SK-N-SH treated with all-trans-retinoic acid at 6 μM for 48 hours (cell line): ENCODE measurements around the gene DPP10.

ENCODE experiments used
- ATAC-seq: fragments of 200-7000 bp; cut with Tn5 transposase; 3 replicates; pipeline ENCODE4 v1.9.1; 2020; ENCODE audit warnings: mild to moderate bottlenecking, moderate library complexity
- ARNTL ChIP-seq: fragments of 450-650 bp; formaldehyde crosslinking; IDR thresholded peaks from 2 replicates; pipeline ENCODE4 v1.5.0; 2020; ENCODE audit warnings: low read depth, mild to moderate bottlenecking, moderate library complexity, borderline replicate concordance
- BACH2 ChIP-seq: fragments of 250-450 bp; sonication (Bioruptor Pico); IDR thresholded peaks from 2 replicates; pipeline ENCODE4 v1.9.0; 2021; ENCODE audit warnings: mild to moderate bottlenecking, borderline replicate concordance
- CSDC2 ChIP-seq: fragments of 250-450 bp; sonication (Bioruptor Pico); IDR thresholded peaks from 2 replicates; pipeline ENCODE4 v1.5.0; 2020; ENCODE audit warnings: mild to moderate bottlenecking, moderate library complexity
- OSR1 ChIP-seq: fragments of 250-450 bp; sonication (Bioruptor Pico); IDR thresholded peaks from 2 replicates; pipeline ENCODE4 v1.8.0; 2022; ENCODE audit warnings: moderate library complexity, mild to moderate bottlenecking, inconsistent platforms
- PPARA ChIP-seq: fragments of 250-450 bp; sonication (Bioruptor Pico); IDR thresholded peaks from 2 replicates; pipeline ENCODE4 v1.5.0; 2020; ENCODE audit warnings: mild to moderate bottlenecking, borderline replicate concordance
- RARB ChIP-seq: fragments of 250-450 bp; sonication (Bioruptor Pico); IDR thresholded peaks from 2 replicates; pipeline ENCODE4 v1.8.0; 2021; ENCODE audit warnings: mild to moderate bottlenecking, moderate library complexity
- SNAI2 ChIP-seq: fragments of 250-450 bp; sonication (Bioruptor Pico); IDR thresholded peaks from 2 replicates; pipeline ENCODE4 v1.5.0; 2020; ENCODE audit warnings: mild to moderate bottlenecking, moderate library complexity
- TCF4 ChIP-seq: fragments of 250-450 bp; sonication (Bioruptor Pico); IDR thresholded peaks from 2 replicates; pipeline ENCODE4 v1.8.0; 2021; ENCODE audit warnings: mild to moderate bottlenecking, moderate library complexity, borderline replicate concordance
- ZC3H10 ChIP-seq: fragments of 250-450 bp; sonication (Bioruptor Pico); IDR thresholded peaks from 2 replicates; pipeline ENCODE4 v1.5.1; 2021; ENCODE audit warnings: mild to moderate bottlenecking, moderate library complexity
- ZFP3 ChIP-seq: fragments of 250-450 bp; sonication (Bioruptor Pico); IDR thresholded peaks from 2 replicates; pipeline ENCODE4 v1.5.0; 2020; ENCODE audit warnings: mild to moderate bottlenecking, moderate library complexity
- ZFP30 ChIP-seq: fragments of 450-650 bp; formaldehyde crosslinking; IDR thresholded peaks from 2 replicates; pipeline ENCODE4 v1.5.0; 2022; ENCODE audit warnings: mild to moderate bottlenecking, moderate library complexity
- ZNF565 ChIP-seq: fragments of 450-650 bp; formaldehyde crosslinking; conservative IDR thresholded peaks from 2 replicates; pipeline ENCODE4 v1.5.0; 2020; ENCODE audit warnings: low read depth, mild to moderate bottlenecking, moderate library complexity
- ZNF70 ChIP-seq: fragments of 450-650 bp; formaldehyde crosslinking; IDR thresholded peaks from 2 replicates; pipeline ENCODE4 v1.5.0; 2020; ENCODE audit warnings: mild to moderate bottlenecking, moderate library complexity
- TF ChIP-seq, protein P1 (sequence below): fragments of 250-450 bp; sonication (Bioruptor Pico); IDR thresholded peaks from 2 replicates; pipeline ENCODE4 v1.5.1; 2020; ENCODE audit warnings: low read depth, mild to moderate bottlenecking, moderate library complexity
- TF ChIP-seq, protein P2 (sequence below): fragments of 250-450 bp; sonication (Bioruptor Pico); IDR thresholded peaks from 2 replicates; pipeline ENCODE4 v1.8.0; 2021; ENCODE audit warnings: low read depth, mild to moderate bottlenecking, moderate library complexity, borderline replicate concordance
- TF ChIP-seq, protein P3 (sequence below): fragments of 250-450 bp; sonication (Bioruptor Pico); IDR thresholded peaks from 2 replicates; pipeline ENCODE4 v1.5.1; 2021; ENCODE audit warnings: mild to moderate bottlenecking, moderate library complexity
- TF ChIP-seq, protein P4 (sequence below): fragments of 250-450 bp; sonication (Bioruptor Pico); IDR thresholded peaks from 2 replicates; pipeline ENCODE4 v1.8.0; 2020; ENCODE audit warnings: mild to moderate bottlenecking, moderate library complexity, borderline replicate concordance
- TF ChIP-seq, protein P5 (sequence below): fragments of 250-450 bp; sonication (Bioruptor Pico); IDR thresholded peaks from 2 replicates; pipeline ENCODE4 v1.5.0; 2020; ENCODE audit warnings: mild to moderate bottlenecking, moderate library complexity

The DPP10 gene

DNA sequence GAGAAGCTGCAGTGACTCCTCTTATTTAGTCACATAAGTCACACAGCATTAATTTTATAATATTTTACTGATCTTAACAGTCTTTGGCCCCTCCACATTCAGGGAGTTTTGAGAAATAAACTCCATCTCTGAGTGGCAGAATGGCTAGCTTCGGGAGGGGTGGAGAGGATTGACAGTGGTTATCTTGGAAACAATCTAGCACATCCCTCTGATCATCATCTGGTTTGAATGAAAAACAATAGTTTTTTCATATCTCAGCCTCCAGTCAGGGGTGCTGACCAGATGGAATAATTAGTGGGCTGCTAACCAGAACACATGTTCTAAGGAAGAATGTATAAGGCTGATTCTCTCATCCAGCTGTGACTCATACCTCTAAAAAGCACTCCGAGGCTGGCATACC lies 477.5 kb downstream of the DPP10 start:
- no peak for ATAC-seq
- TF ChIP-seq PPARA (CRISPR knock-in tag) (no peak), ZFP3 (no peak), SNAI2 (no peak), TCF4 (CRISPR knock-in tag) (no peak)

DNA sequence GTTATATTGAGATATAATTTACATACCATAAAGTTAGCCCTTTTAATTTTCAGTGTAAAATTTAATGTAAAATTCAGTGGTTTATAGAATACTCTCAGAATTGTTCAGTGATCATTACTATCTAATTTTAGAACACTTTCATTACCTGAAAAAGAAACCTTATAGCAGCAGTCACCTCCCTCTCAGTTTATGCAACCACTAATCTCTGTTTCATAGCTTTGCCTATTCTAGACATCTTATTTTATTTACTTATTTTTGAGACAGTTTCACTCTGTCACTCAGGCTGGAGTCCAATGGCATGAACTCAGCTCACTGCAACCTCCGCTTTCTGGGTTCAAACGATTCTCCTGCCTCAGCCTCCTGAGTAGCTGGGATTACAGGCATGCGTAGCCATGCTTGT lies 479.6 kb downstream of the DPP10 start:
- no peak for ATAC-seq
- TF ChIP-seq ZC3H10 (CRISPR knock-in tag) = no peak
- no peak for TF ChIP-seq ZNF70
- TF ChIP-seq PPARA (CRISPR knock-in tag) = no peak
- no peak for TF ChIP-seq ZFP3
- no peak for TF ChIP-seq BACH2 (CRISPR knock-in tag)
- TF ChIP-seq, protein P1, sequence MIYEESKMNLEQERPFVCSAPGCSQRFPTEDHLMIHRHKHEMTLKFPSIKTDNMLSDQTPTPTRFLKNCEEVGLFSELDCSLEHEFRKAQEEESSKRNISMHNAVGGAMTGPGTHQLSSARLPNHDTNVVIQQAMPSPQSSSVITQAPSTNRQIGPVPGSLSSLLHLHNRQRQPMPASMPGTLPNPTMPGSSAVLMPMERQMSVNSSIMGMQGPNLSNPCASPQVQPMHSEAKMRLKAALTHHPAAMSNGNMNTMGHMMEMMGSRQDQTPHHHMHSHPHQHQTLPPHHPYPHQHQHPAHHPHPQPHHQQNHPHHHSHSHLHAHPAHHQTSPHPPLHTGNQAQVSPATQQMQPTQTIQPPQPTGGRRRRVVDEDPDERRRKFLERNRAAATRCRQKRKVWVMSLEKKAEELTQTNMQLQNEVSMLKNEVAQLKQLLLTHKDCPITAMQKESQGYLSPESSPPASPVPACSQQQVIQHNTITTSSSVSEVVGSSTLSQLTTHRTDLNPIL (CRISPR knock-in tag) = no peak
- TF ChIP-seq OSR1 (CRISPR knock-in tag) = no peak
- no peak for TF ChIP-seq RARB (CRISPR knock-in tag)
- TF ChIP-seq, protein P2, sequence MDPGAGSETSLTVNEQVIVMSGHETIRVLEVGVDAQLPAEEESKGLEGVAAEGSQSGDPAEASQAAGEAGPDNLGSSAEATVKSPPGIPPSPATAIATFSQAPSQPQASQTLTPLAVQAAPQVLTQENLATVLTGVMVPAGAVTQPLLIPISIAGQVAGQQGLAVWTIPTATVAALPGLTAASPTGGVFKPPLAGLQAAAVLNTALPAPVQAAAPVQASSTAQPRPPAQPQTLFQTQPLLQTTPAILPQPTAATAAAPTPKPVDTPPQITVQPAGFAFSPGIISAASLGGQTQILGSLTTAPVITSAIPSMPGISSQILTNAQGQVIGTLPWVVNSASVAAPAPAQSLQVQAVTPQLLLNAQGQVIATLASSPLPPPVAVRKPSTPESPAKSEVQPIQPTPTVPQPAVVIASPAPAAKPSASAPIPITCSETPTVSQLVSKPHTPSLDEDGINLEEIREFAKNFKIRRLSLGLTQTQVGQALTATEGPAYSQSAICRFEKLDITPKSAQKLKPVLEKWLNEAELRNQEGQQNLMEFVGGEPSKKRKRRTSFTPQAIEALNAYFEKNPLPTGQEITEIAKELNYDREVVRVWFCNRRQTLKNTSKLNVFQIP (CRISPR knock-in tag) = no peak
- TF ChIP-seq, protein P3, sequence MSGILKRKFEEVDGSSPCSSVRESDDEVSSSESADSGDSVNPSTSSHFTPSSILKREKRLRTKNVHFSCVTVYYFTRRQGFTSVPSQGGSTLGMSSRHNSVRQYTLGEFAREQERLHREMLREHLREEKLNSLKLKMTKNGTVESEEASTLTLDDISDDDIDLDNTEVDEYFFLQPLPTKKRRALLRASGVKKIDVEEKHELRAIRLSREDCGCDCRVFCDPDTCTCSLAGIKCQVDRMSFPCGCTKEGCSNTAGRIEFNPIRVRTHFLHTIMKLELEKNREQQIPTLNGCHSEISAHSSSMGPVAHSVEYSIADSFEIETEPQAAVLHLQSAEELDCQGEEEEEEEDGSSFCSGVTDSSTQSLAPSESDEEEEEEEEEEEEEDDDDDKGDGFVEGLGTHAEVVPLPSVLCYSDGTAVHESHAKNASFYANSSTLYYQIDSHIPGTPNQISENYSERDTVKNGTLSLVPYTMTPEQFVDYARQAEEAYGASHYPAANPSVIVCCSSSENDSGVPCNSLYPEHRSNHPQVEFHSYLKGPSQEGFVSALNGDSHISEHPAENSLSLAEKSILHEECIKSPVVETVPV (CRISPR knock-in tag) = no peak
- no peak for TF ChIP-seq ARNTL
- no peak for TF ChIP-seq CSDC2 (CRISPR knock-in tag)
- TF ChIP-seq, protein P4, sequence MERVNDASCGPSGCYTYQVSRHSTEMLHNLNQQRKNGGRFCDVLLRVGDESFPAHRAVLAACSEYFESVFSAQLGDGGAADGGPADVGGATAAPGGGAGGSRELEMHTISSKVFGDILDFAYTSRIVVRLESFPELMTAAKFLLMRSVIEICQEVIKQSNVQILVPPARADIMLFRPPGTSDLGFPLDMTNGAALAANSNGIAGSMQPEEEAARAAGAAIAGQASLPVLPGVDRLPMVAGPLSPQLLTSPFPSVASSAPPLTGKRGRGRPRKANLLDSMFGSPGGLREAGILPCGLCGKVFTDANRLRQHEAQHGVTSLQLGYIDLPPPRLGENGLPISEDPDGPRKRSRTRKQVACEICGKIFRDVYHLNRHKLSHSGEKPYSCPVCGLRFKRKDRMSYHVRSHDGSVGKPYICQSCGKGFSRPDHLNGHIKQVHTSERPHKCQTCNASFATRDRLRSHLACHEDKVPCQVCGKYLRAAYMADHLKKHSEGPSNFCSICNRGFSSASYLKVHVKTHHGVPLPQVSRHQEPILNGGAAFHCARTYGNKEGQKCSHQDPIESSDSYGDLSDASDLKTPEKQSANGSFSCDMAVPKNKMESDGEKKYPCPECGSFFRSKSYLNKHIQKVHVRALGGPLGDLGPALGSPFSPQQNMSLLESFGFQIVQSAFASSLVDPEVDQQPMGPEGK = no peak

DNA sequence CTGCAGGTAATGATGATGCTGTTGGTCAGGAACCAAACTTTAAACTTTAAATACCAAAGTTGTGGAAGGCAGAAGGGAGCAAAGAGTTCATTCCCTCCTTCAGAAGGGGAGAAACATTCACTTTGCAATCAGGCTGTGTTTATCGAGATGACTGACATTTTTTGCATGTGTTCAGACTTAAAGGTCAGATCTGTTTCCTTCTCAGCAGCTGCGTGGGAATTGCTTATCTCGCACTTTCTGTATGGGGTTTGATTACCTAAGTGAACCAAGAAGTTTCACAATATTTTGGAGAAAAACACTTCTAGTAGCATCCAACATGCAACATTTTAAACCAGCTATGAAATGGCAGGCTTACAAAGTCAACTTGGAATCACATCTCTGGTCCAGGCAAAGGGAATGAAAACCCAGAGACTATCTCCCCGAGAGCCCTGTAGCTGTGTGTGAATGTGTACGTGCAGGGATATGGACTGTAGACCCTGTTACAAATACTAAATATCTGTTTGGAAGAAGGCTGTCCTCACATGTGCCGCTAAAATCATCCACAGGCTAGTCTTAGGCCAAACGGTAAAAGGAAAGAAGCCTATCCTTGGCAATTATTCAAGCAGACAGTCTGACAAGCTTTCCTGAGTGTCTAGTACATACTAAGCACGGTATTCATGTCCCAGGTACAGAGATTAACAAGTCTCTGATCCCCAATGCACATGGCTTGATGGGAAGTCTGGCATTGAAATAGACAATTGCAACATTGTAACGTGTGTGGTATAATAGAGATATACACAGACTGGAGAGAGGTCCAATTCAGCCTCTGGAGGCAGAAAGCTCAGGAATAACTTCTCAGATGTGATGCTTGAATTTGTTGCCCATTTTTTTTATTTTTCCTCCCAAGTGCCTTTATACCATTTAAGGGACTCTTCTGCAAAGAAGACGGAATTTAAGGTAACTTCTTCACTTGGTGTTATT lies 483.1 kb downstream of the DPP10 start:
- TF ChIP-seq ZNF70 (no peak), BACH2 (CRISPR knock-in tag) (no peak), ZC3H10 (CRISPR knock-in tag) (no peak), ZFP30 (no peak), RARB (CRISPR knock-in tag) (no peak), TCF4 (CRISPR knock-in tag) (no peak), PPARA (CRISPR knock-in tag) (no peak)
- TF ChIP-seq, protein P1 (CRISPR knock-in tag) = no peak
- TF ChIP-seq, protein P3 (CRISPR knock-in tag) = no peak
- no peak for ATAC-seq

DNA sequence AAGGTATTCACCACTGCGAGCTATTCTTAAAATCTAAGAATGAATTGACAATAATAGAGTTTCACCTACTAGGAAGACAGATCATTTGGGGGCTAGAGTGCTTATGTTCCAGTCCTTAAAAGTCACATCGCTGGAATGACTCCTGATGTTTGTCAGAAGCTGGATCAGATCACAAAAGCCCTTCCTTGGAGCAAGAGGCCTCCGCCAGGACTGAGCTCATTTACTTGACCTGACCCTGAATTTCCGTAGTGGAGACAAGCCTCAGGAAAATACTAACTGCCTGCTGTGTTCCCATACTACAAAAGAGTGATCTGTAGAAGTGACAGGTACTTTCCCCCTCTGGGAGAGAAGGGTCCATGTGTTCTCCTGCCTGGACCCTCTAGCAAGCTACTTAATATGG lies 483.9 kb downstream of the DPP10 start:
- no peak for ATAC-seq

More for the DNA sequence above, 483.9 kb downstream of the DPP10 start:
- TF ChIP-seq ZNF565 (CRISPR knock-in tag) = no peak
- TF ChIP-seq ZFP30 = no peak
- TF ChIP-seq SNAI2 = no peak
- TF ChIP-seq ZFP3 = no peak
- no peak for TF ChIP-seq BACH2 (CRISPR knock-in tag)
- no peak for TF ChIP-seq ZC3H10 (CRISPR knock-in tag)
- TF ChIP-seq, protein P4 = no peak
- TF ChIP-seq PPARA (CRISPR knock-in tag) = no peak
- TF ChIP-seq, protein P5, sequence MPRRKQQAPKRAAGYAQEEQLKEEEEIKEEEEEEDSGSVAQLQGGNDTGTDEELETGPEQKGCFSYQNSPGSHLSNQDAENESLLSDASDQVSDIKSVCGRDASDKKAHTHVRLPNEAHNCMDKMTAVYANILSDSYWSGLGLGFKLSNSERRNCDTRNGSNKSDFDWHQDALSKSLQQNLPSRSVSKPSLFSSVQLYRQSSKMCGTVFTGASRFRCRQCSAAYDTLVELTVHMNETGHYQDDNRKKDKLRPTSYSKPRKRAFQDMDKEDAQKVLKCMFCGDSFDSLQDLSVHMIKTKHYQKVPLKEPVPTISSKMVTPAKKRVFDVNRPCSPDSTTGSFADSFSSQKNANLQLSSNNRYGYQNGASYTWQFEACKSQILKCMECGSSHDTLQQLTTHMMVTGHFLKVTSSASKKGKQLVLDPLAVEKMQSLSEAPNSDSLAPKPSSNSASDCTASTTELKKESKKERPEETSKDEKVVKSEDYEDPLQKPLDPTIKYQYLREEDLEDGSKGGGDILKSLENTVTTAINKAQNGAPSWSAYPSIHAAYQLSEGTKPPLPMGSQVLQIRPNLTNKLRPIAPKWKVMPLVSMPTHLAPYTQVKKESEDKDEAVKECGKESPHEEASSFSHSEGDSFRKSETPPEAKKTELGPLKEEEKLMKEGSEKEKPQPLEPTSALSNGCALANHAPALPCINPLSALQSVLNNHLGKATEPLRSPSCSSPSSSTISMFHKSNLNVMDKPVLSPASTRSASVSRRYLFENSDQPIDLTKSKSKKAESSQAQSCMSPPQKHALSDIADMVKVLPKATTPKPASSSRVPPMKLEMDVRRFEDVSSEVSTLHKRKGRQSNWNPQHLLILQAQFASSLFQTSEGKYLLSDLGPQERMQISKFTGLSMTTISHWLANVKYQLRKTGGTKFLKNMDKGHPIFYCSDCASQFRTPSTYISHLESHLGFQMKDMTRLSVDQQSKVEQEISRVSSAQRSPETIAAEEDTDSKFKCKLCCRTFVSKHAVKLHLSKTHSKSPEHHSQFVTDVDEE (CRISPR knock-in tag) = no peak
- no peak for TF ChIP-seq RARB (CRISPR knock-in tag)
